ENCODE results near the gene C16orf95.

DNA sequence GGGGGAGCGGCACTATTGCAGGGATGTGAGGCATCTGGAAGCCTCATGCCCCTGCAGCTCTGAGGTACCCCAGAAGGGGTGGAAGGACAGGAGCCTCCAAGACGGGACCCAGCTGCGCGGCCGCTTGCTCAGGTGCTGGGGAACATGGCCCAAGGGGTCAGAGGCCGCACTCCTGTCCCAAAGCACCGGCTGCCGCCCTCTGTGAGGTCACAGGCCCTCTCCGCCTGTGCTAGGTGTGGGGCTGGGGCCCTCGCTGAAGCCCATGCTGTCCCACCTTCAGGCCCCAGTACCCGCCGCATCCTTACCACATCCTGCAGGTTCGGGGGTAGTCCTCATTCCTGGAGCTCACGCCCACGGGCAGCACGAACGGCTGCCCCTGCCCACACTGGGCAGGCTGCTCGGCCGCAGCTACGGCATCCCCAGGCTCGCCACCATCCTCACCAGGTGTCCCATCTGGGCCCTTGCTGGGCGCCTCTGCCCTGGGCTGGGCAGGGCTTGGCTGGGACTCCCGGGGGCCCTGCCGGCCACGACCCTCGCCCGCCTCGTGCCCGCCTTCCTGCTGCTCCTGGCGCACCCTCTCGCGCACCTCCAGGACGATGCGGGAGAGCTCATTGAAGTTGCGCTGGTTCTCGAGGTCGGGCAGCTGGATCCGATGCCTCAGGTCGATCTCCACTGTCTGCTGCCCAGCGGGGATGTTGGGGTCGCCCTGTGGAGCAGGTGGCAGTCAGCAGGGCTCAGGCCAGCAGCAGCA, 16.6 kb upstream of the C16orf95 start:
- TF ChIP-seq CTCF (IDR thresholded peaks at IDR 0.05; ENCODE audit: low read depth, low read length) = no peak
- no peak for TF ChIP-seq EZH2phosphoT487 (IDR thresholded peaks at IDR 0.05; ENCODE audit: low read depth)

Measured in OCI-LY3 (cell line).